K562 (cell line): ENCODE results near the gene ZNF689. TPM values are rescaled to one million over a fixed set of nuclear protein-coding genes. Genes with fewer than 3 reads are reported as not detected.

ENCODE experiments used
- ADNP ChIP-seq: fragments of 200-800 bp; sonication (Bioruptor generic); IDR thresholded peaks from 2 replicates; pipeline ENCODE4 v1.6.1; 2016; ENCODE audit warnings: missing genetic modification characterization, missing compliant biosample characterization
- CBX8 ChIP-seq: fragments of 200-600 bp; sonication (generic); IDR thresholded peaks from 2 replicates; pipeline ENCODE4 v1.6.1; 2012; ENCODE audit warnings: borderline replicate concordance, mixed run types, low read depth, mild to moderate bottlenecking, moderate library complexity, mixed read lengths, low read length, control low read depth, inconsistent platforms; ENCODE audit not compliant: poor library complexity, severe bottlenecking; ENCODE audit errors: extremely low read depth
- CHD2 ChIP-seq: IDR thresholded peaks from 2 replicates; pipeline ENCODE4 v1.6.1; 2011; ENCODE audit warnings: low read depth, low read length
- CXXC5 ChIP-seq: fragments of 250-450 bp; sonication (Bioruptor Pico); IDR thresholded peaks from 2 replicates; pipeline ENCODE4 v1.8.0; 2022; ENCODE audit warnings: inconsistent platforms, mild to moderate bottlenecking, moderate library complexity
- DACH1 ChIP-seq: fragments of 450-650 bp; IDR thresholded peaks from 2 replicates; pipeline ENCODE4 v1.6.1; 2018; ENCODE audit not compliant: partially characterized antibody
- HOXB6 ChIP-seq: fragments of 250-450 bp; sonication (Bioruptor Pico); IDR thresholded peaks from 2 replicates; pipeline ENCODE4 v1.5.1; 2022; ENCODE audit warnings: mild to moderate bottlenecking, borderline replicate concordance
- KLF1 ChIP-seq: fragments of 450-650 bp; IDR thresholded peaks from 2 replicates; pipeline ENCODE4 v1.6.1; 2016; ENCODE audit warnings: missing genetic modification characterization, missing compliant biosample characterization
- KLF16 ChIP-seq: IDR thresholded peaks from 2 replicates; pipeline ENCODE4 v1.6.1; 2016; ENCODE audit warnings: antibody characterized with exemption
- MTF1 ChIP-seq: fragments of 250-450 bp; sonication (Bioruptor Pico); IDR thresholded peaks from 2 replicates; pipeline ENCODE4 v1.9.0; 2021; ENCODE audit warnings: moderate library complexity, mild to moderate bottlenecking, inconsistent platforms, borderline replicate concordance
- MYC ChIP-seq, 2 experiments: fragments of 250-450 bp in 1 of 2; sonication (Bioruptor Pico) in 1 of 2; IDR thresholded peaks; 2 replicates each; pipeline versions ENCODE4 v1.5.1 to v1.6.1; 2012 to 2021; ENCODE audit warnings: low read depth in 2 of 2, borderline replicate concordance in 1 of 2, improper control_type of control experiment in 1 of 2, low read length in 1 of 2, mild to moderate bottlenecking in 1 of 2, moderate library complexity in 1 of 2
- MYNN ChIP-seq, 2 experiments: sonication (generic); formaldehyde crosslinking in 1 of 2; IDR thresholded peaks; 2 replicates each; pipeline versions ENCODE4 v1.5.0 to v1.6.1; 2016 to 2020; ENCODE audit warnings: antibody characterized with exemption in 1 of 2, missing genetic modification reagents in 1 of 2
- NFRKB ChIP-seq: fragments of 450-650 bp; IDR thresholded peaks from 2 replicates; pipeline ENCODE4 v1.6.1; 2016; ENCODE audit warnings: low read depth
- PHF21A ChIP-seq: fragments of 450-650 bp; IDR thresholded peaks from 2 replicates; pipeline ENCODE4 v1.6.1; 2017; ENCODE audit warnings: low read depth, borderline replicate concordance
- RCOR1 ChIP-seq, 2 experiments: IDR thresholded peaks; 2 replicates each; pipeline ENCODE4 v1.6.1; 2012; ENCODE audit warnings: low read depth in 2 of 2, low read length in 2 of 2, borderline replicate concordance in 1 of 2, improper control_type of control experiment in 1 of 2
- SETDB1 ChIP-seq: IDR thresholded peaks from one replicate; pipeline ENCODE4 v1.6.1; 2012; ENCODE audit warnings: low read length, control low read depth, inconsistent platforms
- SFPQ ChIP-seq: fragments of 200-400 bp; formaldehyde crosslinking; IDR thresholded peaks from 2 replicates; pipeline ENCODE4 v1.6.1; 2017; ENCODE audit warnings: mild to moderate bottlenecking, low read depth, low read length, moderate library complexity
- SMAD1 ChIP-seq: fragments of 150-350 bp; IDR thresholded peaks from 2 replicates; pipeline ENCODE4 v1.6.1; 2014; ENCODE audit warnings: low read length, low read depth; ENCODE audit not compliant: partially characterized antibody
- TRIM28 ChIP-seq: fragments of 450-650 bp; IDR thresholded peaks from 2 replicates; pipeline ENCODE4 v1.6.1; 2017
- U2AF1 ChIP-seq: fragments of 200-400 bp; formaldehyde crosslinking; optimal IDR thresholded peaks from 2 replicates; pipeline ENCODE3; 2017; ENCODE audit warnings: mild to moderate bottlenecking, low read depth, low read length, moderate library complexity
- ZNF121 ChIP-seq: sonication (generic); formaldehyde crosslinking; conservative IDR thresholded peaks from 2 replicates; pipeline ENCODE4 v1.8.0; 2022; ENCODE audit warnings: missing genetic modification reagents
- ZNF696 ChIP-seq: fragments of 250-450 bp; sonication (Bioruptor Pico); conservative IDR thresholded peaks from 2 replicates; pipeline ENCODE4 v1.4.0; 2020; ENCODE audit warnings: mild to moderate bottlenecking, moderate library complexity
- polyA plus RNA-seq, 8 experiments: library from polyadenylated mRNA; depleted of rRNA in 4 of 8; stranded (reverse) in 5 of 8; unstranded in 3 of 8; fragments of >200 nt; fragmentation: Nextera tagmentation in 2 of 8; fragmentation: Illumina TruSeq in 1 of 8; extraction: Ambion mirVana in 2 of 8; extraction: Trizol in 1 of 8; gene quantifications; 2 replicates each; pipeline versions ENCODE4 v1.2.1 to v1.2.3, GENCODE V29; 2011 to 2014; ENCODE audit warnings: inconsistent platforms in 1 of 8, missing spikeins in 1 of 8
- total RNA-seq, 7 experiments: library from RNA; depleted of rRNA in 6 of 7; stranded (reverse); fragments of >200 nt in 6 of 7; fragmentation: Illumina TruSeq in 2 of 7; extraction: Trizol in 2 of 7; gene quantifications; 2 replicates each; pipeline versions ENCODE4 v1.2.1 to v1.2.3, GENCODE V29; 2011 to 2021; ENCODE audit warnings: low replicate concordance in 1 of 7
- TF ChIP-seq, protein P1 (sequence below): sonication (generic); formaldehyde crosslinking; IDR thresholded peaks from 2 replicates; pipeline ENCODE4 v1.8.0; 2022; ENCODE audit warnings: mild to moderate bottlenecking, missing genetic modification reagents

The ZNF689 gene
- total and polyA plus RNA-seq, 9 of the 15 experiments (the other 6 are each of a cell fraction or from before 2014, with no cell fraction given) = 5.4 to 15.4 (median 10.8) TPM

DNA sequence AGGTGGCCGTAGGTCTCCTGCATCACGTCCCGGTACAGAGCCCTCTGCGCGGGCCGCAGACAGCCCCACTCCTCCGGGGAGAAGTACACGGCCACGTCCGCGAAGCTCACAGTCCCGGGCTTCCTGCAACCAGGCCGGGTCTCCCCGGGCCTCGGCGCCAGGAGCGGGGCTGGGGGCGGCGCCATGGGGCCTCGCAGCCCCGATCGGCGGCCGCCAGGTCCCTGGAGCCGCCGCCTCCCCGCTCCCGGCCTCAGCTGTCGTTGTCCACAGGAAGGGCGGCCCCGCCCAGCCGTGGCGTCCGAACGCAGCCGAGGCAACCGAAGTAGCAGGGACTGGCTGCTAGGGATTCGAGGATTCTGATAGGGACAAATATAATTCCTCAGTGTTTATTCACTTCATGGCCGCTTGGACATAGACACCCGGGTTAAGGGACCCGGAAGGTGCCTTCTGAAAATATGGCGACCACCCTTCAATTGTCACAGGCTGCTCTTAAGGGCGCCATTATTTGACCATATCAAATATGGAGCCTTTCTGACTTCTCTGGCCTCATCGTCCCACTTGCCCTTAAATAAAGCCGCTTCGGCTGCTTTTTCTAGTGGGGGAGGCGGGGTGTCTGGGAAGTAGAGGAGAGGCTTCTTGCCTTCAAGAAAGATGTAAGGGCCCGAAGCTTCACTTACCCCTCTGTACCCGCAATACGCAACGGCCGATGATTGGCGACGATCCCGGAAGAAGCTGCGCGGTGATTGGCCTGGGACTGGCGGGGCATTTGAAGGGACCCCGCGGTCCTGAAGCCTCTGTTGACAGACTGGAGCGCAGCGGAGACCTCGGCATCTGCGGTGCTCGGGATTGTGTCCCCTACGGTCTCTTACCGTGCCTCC is 38.5 kb downstream of the ZNF689 start, which contains the start of gene ZNF688 (continued):
- no peak for TF ChIP-seq ZNF121 (CRISPR knock-in tag)
- peak; percentile 33 for TF ChIP-seq DACH1
- no peak for TF ChIP-seq ADNP (tag)
- TF ChIP-seq CXXC5 = peak; percentile 93
- no peak for TF ChIP-seq U2AF1
- TF ChIP-seq RCOR1 (IDR thresholded peaks at IDR 0.05; ENCODE audit: borderline replicate concordance in 1 of 2, low read depth in 2 of 2, low read length in 2 of 2) = no peak
- TF ChIP-seq CBX8 = no peak
- no peak for TF ChIP-seq ZNF696 (CRISPR knock-in tag)
- TF ChIP-seq TRIM28 = no peak
- no peak for TF ChIP-seq MTF1
- peak; percentile 98 for TF ChIP-seq NFRKB
- no peak for TF ChIP-seq PHF21A
- TF ChIP-seq, protein P1, sequence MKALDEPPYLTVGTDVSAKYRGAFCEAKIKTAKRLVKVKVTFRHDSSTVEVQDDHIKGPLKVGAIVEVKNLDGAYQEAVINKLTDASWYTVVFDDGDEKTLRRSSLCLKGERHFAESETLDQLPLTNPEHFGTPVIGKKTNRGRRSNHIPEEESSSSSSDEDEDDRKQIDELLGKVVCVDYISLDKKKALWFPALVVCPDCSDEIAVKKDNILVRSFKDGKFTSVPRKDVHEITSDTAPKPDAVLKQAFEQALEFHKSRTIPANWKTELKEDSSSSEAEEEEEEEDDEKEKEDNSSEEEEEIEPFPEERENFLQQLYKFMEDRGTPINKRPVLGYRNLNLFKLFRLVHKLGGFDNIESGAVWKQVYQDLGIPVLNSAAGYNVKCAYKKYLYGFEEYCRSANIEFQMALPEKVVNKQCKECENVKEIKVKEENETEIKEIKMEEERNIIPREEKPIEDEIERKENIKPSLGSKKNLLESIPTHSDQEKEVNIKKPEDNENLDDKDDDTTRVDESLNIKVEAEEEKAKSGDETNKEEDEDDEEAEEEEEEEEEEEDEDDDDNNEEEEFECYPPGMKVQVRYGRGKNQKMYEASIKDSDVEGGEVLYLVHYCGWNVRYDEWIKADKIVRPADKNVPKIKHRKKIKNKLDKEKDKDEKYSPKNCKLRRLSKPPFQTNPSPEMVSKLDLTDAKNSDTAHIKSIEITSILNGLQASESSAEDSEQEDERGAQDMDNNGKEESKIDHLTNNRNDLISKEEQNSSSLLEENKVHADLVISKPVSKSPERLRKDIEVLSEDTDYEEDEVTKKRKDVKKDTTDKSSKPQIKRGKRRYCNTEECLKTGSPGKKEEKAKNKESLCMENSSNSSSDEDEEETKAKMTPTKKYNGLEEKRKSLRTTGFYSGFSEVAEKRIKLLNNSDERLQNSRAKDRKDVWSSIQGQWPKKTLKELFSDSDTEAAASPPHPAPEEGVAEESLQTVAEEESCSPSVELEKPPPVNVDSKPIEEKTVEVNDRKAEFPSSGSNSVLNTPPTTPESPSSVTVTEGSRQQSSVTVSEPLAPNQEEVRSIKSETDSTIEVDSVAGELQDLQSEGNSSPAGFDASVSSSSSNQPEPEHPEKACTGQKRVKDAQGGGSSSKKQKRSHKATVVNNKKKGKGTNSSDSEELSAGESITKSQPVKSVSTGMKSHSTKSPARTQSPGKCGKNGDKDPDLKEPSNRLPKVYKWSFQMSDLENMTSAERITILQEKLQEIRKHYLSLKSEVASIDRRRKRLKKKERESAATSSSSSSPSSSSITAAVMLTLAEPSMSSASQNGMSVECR (CRISPR knock-in tag) = peak; percentile 22; the same call in 1 of the 2 replicates
- no peak for TF ChIP-seq KLF16
- no peak for TF ChIP-seq CHD2
- TF ChIP-seq MYNN (IDR thresholded peaks at IDR 0.05) = 0 out of 2 replicates have a peak, but pooled peaks have one; percentile 34
- TF ChIP-seq MYNN (CRISPR knock-in tag; IDR thresholded peaks at IDR 0.05) = no peak
- TF ChIP-seq SFPQ = no peak
- no peak for TF ChIP-seq HOXB6 (CRISPR knock-in tag)
- no peak for TF ChIP-seq MYC (IDR thresholded peaks at IDR 0.05; ENCODE audit: low read depth, low read length)
- TF ChIP-seq MYC (CRISPR knock-in tag; IDR thresholded peaks at IDR 0.05; ENCODE audit: borderline replicate concordance, low read depth) = 0 out of 2 replicates have a peak, but pooled peaks have one; percentile 16
- TF ChIP-seq KLF1 (tag) = no peak
- TF ChIP-seq SMAD1 = no peak
- TF ChIP-seq SETDB1 = no peak
